Right renal pelvis (tissue), 4 donors: ENCODE measurements around the gene CELF4. TPM values are rescaled to one million over a fixed set of nuclear protein-coding genes. Genes with fewer than 3 reads are reported as not detected.

Experiments used
- DNase-seq, 4 donors: peaks; one replicate each; pipeline ENCODE4 v3.0.0-alpha.2; 2013; ENCODE audit warnings: low read depth in 4 of 4, low spot score in 3 of 4, missing footprints in 1 of 4
- polyA plus RNA-seq, 4 donors: library from polyadenylated mRNA; unstranded; fragments of 120-200 nt; gene quantifications; one replicate each; pipeline ENCODE4 v1.2.1, GENCODE V29; 2013; ENCODE audit not compliant: insufficient read length in 4 of 4

The CELF4 gene
- polyA plus RNA-seq, 4 donors = 2.8 to 3.6 (median 3.0) TPM

DNA sequence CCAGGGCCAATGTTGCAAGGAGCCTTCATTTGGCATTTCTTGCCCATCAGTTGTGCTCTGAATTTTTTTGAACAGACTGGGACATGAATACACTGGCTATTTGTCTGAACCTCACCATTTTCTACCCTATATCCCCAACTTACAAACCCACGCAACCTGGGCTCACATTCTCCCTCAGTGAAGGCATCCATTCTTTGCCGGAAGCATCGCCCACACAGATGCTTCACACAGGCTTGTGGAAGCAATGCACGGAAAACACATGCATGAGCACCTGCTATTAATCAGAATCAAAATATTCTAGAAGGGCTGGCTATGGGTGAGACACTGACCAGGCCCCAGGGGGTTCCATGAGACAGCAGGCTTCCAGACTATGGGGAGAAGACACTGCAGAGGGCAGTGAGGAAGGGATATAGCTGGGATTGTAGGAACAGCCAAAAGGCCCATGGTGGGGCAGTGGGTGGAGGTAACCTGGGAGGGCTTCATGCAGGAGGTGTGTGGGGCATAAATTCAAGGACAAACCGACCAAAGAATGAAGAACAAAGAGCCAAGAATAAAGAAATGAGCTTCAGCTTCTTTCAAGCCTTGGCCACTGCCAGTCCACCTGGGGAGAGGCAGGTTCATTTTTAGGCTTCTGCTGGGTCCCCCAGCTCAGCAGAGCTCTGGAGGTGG, 261.5 kb downstream of the CELF4 start:
- no peak for DNase-seq

DNA sequence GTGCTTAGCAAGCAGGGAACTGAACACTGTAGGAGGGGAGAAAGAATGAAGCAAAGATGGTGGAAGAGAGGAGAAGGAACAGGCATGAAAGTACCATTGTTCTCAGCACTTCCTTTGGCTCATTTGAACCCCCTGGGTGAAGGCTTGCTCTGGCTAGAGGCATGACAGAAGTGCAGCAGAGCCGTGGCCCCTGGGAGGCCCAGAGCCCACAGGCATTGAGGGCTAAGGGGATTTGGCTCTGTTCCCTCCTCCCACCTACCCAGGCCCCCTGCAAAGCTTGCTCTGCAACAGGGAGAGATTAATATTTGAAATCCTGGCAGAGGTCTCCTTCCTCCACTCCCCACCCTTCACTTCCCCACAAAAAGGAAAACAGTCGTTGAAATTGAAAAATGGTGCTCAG, 262.6 kb downstream of the CELF4 start:
- no peak for DNase-seq

GRCh38 chr18:37302519-37302918, 263.1 kb downstream of the CELF4 start:
- no peak for DNase-seq

GRCh38 chr18:37299471-37300304, 265.9 kb downstream of the CELF4 start:
- peak; percentile 90 to 98 (median 96) for DNase-seq

DNA sequence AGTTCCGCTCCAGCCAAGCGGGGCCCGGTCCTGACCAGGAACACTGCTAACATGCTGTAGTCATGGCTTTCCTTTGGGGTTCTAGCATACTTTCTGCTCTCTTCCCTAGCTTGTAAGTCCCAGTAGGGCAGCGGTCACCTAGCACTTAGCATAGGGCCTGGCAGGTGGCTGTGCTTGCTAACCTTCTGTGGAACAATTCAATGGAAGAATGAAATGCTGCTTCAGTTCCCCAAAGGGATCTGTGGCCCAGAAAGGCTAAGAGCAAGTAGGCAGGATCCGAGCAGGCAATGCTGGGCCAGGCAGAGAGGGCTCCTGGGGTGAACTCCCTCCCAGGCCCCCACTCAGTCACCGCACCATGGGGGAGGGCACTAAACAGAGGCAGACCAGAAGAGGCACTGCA, 266.8 kb downstream of the CELF4 start:
- no peak for DNase-seq

- no peak for DNase-seq
Measured at GRCh38 chr18:37297106-37297505, 268.5 kb downstream of the CELF4 start.

DNA sequence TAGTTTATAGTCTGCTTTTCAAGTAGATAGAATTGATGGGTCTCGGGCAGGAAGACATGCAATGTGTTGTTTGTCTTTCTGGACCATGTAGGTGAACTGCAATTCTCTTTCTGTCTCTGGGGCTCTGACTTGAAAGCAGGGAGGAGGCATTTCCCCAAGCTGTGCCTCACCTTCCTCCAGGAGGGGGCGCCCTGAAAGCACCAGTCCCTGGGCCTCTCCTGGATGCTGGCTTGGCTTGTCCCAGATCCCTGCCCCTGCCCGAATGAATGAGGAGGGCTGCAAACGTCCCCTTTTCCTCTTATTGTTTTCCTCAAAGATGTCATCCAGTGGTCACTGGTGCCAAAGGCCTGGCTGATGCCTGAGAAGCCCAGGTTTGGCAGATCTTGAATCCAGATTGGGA, 270.6 kb downstream of the CELF4 start:
- DNase-seq = no peak

DNA sequence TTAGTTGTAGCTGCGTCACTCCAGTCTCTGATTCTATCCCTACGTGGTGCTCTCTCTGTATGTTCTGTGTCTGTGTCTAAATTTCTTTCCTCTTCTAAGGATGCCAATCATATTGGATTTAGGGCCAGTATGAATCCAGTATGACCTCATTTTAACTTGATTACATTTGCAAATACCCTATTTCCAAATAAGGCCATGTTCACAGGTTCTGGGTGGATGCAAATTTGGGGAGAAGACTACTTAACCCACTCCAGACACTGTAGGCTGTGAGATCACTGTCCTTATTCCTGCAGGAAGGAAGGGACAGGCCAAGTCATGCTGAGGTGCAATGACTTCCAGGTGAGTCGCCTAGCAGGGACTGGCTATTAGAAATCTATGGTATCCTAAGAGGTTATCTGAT, 272.2 kb downstream of the CELF4 start:
- no peak for DNase-seq

DNA sequence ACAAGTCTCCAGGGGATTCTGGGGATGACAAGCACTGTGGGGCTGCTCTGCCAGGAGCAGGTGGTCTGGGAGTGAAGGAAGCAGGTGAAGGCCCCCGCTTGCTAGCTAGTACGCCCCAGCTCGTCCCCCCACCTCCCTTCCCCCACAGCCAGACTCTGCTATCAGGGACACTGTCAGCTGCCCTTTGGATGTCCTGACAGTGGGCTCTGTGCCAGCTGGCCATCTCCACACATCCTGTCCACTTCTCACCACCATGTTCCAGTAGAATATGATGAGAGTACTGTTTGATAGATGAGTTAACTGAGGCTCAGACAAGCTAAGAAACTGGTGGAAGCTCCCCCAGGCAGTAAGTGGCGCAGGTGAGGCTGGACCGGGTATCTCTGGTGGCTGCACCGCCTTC, 276.2 kb downstream of the CELF4 start:
- no peak for DNase-seq

DNA sequence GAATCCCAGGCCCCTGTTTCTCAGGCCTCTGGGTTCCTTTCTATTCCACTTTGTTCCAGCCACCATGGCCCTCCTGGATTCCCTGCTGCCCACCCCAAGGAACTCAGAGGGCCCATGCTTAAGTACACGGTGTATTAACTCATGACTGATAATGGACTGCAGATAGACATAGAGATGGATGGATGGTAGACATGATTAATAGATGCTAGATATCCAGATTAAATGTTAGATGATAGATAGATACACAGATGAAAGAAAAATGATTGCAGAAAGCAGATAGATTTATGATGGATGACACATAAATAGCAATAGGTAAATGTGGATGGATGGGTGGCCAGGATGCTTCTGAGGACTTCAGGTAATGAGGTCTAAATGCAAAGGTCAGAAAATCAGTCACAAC, 278.0 kb downstream of the CELF4 start:
- no peak for DNase-seq

DNA sequence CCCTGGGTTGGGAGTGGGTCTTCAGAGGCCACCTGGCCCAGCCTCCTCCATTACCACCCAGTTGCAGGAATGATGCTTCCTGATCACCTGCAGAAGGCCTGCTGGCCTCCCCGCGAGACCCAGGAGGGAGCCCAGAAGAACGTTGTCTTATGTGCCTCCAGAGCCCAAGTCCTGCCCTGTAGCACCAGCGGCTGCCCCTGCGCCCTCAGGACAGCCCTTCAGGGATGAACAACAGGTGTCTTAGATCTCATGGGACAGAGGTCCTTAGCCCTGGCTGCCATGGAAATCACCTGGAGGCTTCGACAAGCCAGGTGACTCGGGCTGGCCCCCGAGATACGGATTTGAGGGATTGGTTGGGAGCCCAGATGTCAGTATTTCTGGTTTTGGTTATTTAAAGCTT, 278.8 kb downstream of the CELF4 start:
- no peak for DNase-seq

DNA sequence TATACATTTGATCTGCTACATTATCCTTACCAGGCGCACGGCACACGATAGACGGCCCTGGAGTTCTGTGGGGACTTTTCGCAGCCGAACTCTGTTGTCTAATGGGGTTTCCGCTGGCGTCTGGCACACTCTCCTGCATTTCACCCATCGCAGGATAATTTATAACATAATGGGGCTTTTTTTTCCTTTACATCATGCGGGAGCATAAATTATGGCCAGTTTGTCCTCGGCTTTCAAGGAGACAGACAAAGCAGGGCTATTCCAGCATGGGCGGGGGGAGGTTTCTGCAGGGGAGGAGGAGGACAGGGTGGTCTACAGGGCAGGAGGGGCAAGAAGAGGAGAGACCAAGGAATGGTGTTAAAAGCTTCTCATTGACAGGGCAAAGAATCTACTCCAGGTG, 279.8 kb downstream of the CELF4 start:
- DNase-seq = no peak

GRCh38 chr18:37284260-37284659, 281.3 kb downstream of the CELF4 start:
- DNase-seq = no peak

DNA sequence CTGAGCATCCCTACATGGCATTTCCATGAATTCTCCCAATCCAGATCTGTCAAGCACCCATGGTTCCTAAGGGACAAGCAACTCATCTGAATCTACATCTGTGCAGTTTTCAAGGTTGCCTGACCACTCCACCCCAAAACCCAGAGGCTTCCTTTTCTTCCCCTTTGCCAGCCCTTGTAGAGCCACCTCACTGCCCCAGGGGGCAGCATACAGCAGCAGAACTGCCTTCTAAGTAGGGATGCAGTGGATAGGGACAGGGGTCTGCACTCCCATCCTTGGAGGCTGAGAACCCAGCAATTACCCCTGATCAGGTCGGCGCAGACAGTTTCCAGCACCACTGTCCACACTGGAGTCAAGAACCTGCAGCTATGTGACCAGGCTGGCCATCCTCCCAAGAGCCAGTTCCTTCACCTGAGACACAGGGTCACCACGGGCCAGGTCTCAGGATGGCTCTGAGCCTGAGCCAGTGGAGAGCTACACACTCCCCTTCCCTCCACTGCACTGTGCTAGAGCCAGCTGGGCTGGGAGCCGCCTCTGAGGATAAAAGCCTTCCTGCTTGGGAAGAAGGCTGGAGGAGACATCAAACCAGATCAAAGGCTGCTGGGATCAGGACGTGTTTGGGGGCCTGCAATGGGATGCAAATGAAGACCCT, 283.1 kb downstream of the CELF4 start:
- no peak for DNase-seq

DNA sequence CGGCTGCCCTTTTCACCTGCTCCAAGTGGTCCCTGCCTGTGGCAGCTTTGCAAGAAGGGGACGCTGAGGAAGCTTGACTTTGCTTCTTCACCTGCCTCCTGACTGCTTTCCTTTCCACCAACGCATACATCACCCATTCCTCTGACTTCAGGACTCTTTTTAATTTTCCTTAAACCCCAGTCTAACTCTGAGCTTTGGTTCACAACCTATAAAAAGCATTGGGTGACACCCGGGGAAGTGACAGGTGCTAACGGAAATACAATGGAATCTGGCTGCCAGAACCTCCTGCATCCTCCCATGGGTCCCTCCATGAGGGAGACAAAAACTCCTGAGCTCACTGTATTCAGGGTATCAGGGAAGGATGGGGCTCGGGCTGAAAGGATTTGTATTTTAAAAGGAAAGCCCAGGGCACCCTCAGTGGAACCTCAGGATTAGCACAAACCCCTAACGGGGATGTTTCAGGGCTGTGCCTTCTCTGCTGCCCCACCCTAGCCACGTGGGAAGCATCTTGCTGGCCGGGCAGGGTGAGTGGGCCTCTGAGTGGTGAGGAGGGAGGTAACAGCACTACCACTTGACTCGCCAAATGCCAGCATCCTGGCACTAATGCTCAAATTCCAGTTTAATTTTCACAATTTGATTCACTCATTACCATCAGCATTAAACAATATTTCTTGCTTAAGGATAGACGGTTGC, 284.8 kb downstream of the CELF4 start:
- no peak for DNase-seq

- DNase-seq = no peak
Measured at GRCh38 chr18:37277804-37278203, 287.8 kb downstream of the CELF4 start.

DNA sequence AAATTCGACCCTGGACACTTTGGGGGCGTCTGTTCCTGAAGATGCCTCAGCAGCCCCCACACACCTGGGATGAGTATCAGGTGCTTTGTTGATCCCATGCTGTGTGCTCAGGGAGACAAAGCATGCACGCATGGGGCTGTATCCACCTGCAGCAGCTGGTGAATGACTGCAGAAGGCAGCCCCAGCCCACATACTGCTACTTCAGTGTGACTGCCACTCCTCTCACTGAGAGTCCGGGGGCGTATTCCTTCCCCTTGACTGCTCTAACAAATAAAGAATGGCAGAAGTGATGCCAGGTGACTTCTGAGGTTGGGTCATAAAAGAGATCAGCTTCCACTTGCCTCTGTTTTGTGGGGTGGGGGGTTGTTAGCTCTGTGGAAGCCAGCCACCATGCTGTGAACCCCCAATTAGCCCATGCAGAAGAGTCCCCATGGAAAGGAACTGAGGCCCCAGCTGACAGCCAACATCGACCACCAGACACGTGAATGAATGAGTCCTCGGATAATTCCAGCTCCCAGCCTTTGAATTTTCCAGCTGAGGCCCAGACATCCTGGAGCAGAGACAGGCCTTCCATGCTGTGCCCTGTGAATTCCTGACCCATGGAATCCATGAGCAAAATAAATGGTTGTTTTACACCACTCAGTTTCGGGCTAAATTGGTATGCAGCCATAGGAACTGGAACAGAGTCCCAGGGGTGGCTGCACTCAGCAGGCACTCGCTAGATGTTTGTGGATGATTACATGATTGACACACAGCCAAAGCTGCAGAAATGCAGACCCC, 289.3 kb downstream of the CELF4 start:
- no peak for DNase-seq

DNA sequence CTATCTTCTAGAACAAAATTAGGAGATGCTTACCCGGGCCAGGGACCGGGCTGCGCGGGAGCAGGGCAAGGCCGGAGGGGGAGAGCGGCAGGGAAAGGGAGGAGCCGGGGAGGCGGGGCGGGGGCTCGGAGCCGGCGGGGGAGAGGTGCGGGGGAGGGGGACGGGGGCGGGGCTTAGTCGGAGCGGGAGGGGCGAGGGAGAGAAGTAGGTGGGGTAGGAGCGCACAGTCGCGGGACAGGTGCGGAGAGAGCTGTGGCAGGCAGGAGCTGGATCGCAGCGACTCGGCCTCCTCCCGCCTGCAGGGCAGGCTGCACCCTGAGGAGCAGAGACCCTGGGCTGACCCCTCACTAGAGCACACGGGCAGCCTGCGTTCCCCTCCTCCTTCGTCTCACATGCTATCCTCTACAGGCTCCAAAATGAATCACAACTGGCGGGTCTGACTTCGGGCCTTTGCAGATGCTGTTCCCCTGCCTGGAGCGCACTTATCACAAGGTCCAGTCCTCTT, 290.3 kb downstream of the CELF4 start:
- no peak for DNase-seq

DNA sequence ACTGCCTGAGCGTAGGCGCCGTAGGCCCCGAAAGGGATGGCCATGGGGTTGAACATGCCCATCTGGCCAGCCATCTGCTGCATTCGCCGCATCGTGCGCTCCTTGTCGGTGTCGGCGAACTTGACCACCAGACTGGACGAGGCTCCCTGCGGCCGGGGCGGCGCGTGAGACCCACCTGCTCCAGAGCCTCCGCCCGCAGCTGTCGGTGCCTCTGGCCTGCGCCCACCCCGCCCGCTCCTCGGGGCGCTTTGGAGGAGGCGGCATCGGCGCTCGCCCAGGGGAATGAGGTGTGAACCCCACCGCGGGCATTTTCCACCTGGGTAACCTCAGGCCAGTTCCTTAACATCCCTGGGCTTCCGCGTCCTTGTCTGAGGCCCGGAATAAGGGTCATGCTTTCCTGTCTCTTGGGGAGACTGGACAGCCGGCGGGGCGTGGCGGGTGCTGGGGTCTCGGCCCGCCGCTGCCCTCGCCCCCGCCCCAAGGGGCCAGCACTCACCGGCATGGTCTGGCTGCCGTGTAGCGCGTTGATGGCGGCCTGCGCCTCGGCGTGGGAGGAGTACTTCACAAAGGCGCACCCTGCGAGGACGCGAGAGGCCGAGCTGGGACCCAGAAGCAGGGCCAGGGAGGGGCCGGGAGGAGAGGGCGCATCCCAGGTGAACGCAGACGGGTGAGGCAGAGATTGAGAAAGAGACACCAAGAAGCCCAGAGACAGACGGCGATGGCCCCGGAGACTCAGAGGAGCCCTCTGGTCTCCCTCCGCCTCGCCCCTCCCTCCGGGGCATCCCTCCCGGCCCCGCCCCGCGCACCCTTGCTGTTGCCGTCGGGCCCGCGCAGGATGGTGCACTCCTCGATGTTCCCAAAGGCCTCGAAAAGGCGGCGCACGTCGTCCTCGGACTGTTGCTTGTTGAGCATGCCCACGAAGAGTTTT, 291.0 kb downstream of the CELF4 start:
- DNase-seq = no peak
